ENCODE measurements around the gene OR8A1. TPM values are rescaled to one million over a fixed set of nuclear protein-coding genes. Genes with fewer than 3 reads are reported as not detected.
A peak's percentile ranks its signal among the peaks of the same experiment; 100 is the strongest.

The OR8A1 gene
- total and polyA plus RNA-seq, 2 of the 4 experiments (the other 2 are of a cell fraction): not detected

GRCh38 chr11:124538019-124538418 is 31.8 kb upstream of the OR8A1 start:
- no peak overlapping the region for H3K4me2 ChIP-seq (ENCODE audit: low read depth, low read length)
- no peak overlapping the region for H4K8ac ChIP-seq (ENCODE audit: low read depth in 2 of 2, low read length in 2 of 2)
- H3K79me1 ChIP-seq (ENCODE audit: low read depth in 1 of 2, low read length in 2 of 2): no peaks in the 10 kb centered on the region
- H2BK15ac ChIP-seq (ENCODE audit: low read depth, low read length): no peak overlapping the region
- no CpG with 5 or more reads among the region's 1 CpG for WGBS, 2 experiments (ENCODE audit: extremely low coverage in 2 of 2, insufficient read length in 1 of 2)
- ATAC-seq (ENCODE audit: low read depth) (peak; percentile 42; the same call in 1 of the 2 replicates), DNase-seq (peak; percentile 58)
- H2AFZ ChIP-seq (replicated peaks; ENCODE audit: low read length, poor library complexity): no peak overlapping the region
- H3K56ac ChIP-seq (ENCODE audit: extremely low read depth, insufficient read depth, low read length): no peak overlapping the region
- H3K9ac ChIP-seq (ENCODE audit: low read depth, low read length): no peak overlapping the region
- H3K27ac ChIP-seq (ENCODE audit: insufficient read depth, low read length): no peak overlapping the region
- no peak overlapping the region for H2BK5ac ChIP-seq (ENCODE audit: low read depth, low read length, poor library complexity, severe bottlenecking)
- H3K36me3 ChIP-seq (ENCODE audit: control insufficient read depth, insufficient read depth, low read length): no peaks in the 10 kb centered on the region
- no peak overlapping the region for H4K91ac ChIP-seq (ENCODE audit: insufficient read depth, low read depth, low read length)
- H2AK9ac ChIP-seq (replicated peaks; ENCODE audit: low read depth, low read length, poor library complexity): no peak overlapping the region
- no peak overlapping the region for H3K14ac ChIP-seq (replicated peaks; ENCODE audit: low read depth, low read length)
- H3K4ac ChIP-seq (ENCODE audit: low read depth, low read length): no peak overlapping the region
- no peak overlapping the region for H3K4me3 ChIP-seq (ENCODE audit: insufficient read depth, low read depth, low read length)
- no peak overlapping the region for H4K5ac ChIP-seq (ENCODE audit: low read depth, low read length)
- ChIA-PET POLR2A (ENCODE audit: unreplicated experiment) (no interaction called here), CTCF (no interaction called here)
- H2AK5ac ChIP-seq (ENCODE audit: low read depth, low read length): no peak overlapping the region
- H3K27me3 ChIP-seq (ENCODE audit: control insufficient read depth, insufficient read depth, low read length): no peaks in the 10 kb centered on the region
- no peak overlapping the region for H2BK120ac ChIP-seq (ENCODE audit: low read depth, low read length)
- no peaks in the 10 kb centered on the region for H3K9me1 ChIP-seq (ENCODE audit: insufficient read depth, low read length)
- H3K9me3 ChIP-seq (ENCODE audit: control insufficient read depth, insufficient read depth, low read length): no peaks in the 10 kb centered on the region
- H3K23ac ChIP-seq (ENCODE audit: low read depth, low read length): no peak overlapping the region
- H3K18ac ChIP-seq (ENCODE audit: low read depth, low read length): no peak overlapping the region
- dilution Hi-C loops (cut with HindIII; ENCODE audit: low sequenced_read_pairs, unreplicated experiment): no loop called here
- H4K20me1 ChIP-seq (ENCODE audit: insufficient read depth, low read length): no peaks in the 10 kb centered on the region
- in situ Hi-C loops (cut with MboI; ENCODE audit: low sequenced_read_pairs): no loop called here
- H3K4me1 ChIP-seq (ENCODE audit: control insufficient read depth, insufficient read depth, low read length): no peaks in the 10 kb centered on the region
- TF ChIP-seq MAFK (IDR thresholded peaks at IDR 0.05; ENCODE audit: low read depth, low read length) (no peak), RFX5 (IDR thresholded peaks at IDR 0.05; ENCODE audit: low read depth, low read length) (no peak)
- intact Hi-C loops (cut with micrococcal nuclease): no loop called here
- no peak overlapping the region for H2BK20ac ChIP-seq (ENCODE audit: low read depth, low read length)
- no TSS peak for BruUV-seq (replicated peaks)
